IMR-90 (cell line): ENCODE data around the gene ADARB2. TPM values are rescaled to one million over a fixed set of nuclear protein-coding genes. Genes with fewer than 3 reads are reported as not detected.

ENCODE experiments used
- ATAC-seq: fragments of 200-7000 bp; cut with Tn5 transposase; 2 replicates; pipeline ENCODE4 v1.9.1; 2020; ENCODE audit warnings: low read depth, mild to moderate bottlenecking, moderate library complexity
- BruUV-seq: library from RNA; stranded (reverse); fragments of 400-500 nt; replicated peaks from 2 replicates; lab custom pipeline; 2021; lab: Mats Ljungman, UMichigan
- CTCF ChIA-PET: fragments of 300-600 bp; formaldehyde crosslinking; extraction: SDS; loops from one replicate; lab custom pipeline; 2021; ENCODE audit warnings: antibody characterized with exemption; lab: Yijun Ruan, JAX
- POLR2A ChIA-PET: fragments of 300-600 bp; sonication (Branson Sonifier 250); formaldehyde crosslinking; loops from one replicate; lab custom pipeline; 2022; ENCODE audit warnings: antibody characterized with exemption; ENCODE audit not compliant: unreplicated experiment; lab: Charles Lee
- DNase-seq: peaks from one replicate; pipeline ENCODE4 v3.0.0; 2013
- H2AFZ ChIP-seq: replicated peaks from 2 replicates; pipeline ENCODE3; 2013; ENCODE audit warnings: low read length, mild to moderate bottlenecking; ENCODE audit not compliant: poor library complexity
- H2AK5ac ChIP-seq: 2 replicates; pipeline ENCODE4 v1.6.1; 2013; ENCODE audit warnings: low read depth, low read length, inconsistent platforms
- H2AK9ac ChIP-seq: replicated peaks from 2 replicates; pipeline ENCODE3; 2013; ENCODE audit warnings: mild to moderate bottlenecking, low read depth, low read length, moderate library complexity; ENCODE audit not compliant: poor library complexity
- H2BK120ac ChIP-seq: 2 replicates; pipeline ENCODE4 v1.6.1; 2013; ENCODE audit warnings: low read depth, low read length, inconsistent platforms
- H2BK15ac ChIP-seq: 3 replicates; pipeline ENCODE4 v1.6.1; 2013; ENCODE audit warnings: low read depth, low read length, inconsistent platforms
- H2BK20ac ChIP-seq: 2 replicates; pipeline ENCODE4 v1.6.1; 2013; ENCODE audit warnings: low read depth, mild to moderate bottlenecking, inconsistent platforms, low read length, moderate library complexity
- H2BK5ac ChIP-seq: 2 replicates; pipeline ENCODE4 v1.6.1; 2013; ENCODE audit warnings: mild to moderate bottlenecking, low read depth, low read length, inconsistent platforms; ENCODE audit not compliant: poor library complexity, severe bottlenecking
- H3K14ac ChIP-seq: replicated peaks from 2 replicates; pipeline ENCODE4 v1.6.1; 2013; ENCODE audit warnings: low read depth, low read length, inconsistent platforms
- H3K18ac ChIP-seq: 2 replicates; pipeline ENCODE4 v1.6.1; 2013; ENCODE audit warnings: low read depth, low read length, control low read depth
- H3K23ac ChIP-seq: 2 replicates; pipeline ENCODE4 v1.6.1; 2013; ENCODE audit warnings: low read depth, low read length, inconsistent platforms
- H3K27ac ChIP-seq: 2 replicates; pipeline ENCODE4 v1.5.1; 2013; ENCODE audit warnings: mild to moderate bottlenecking, control low read depth, low read length; ENCODE audit not compliant: insufficient read depth
- H3K27me3 ChIP-seq: 2 replicates; pipeline ENCODE4 v1.6.1; 2013; ENCODE audit warnings: low read length; ENCODE audit not compliant: control insufficient read depth, insufficient read depth
- H3K36me3 ChIP-seq: 2 replicates; pipeline ENCODE4 v1.6.1; 2013; ENCODE audit warnings: low read length, mixed read lengths; ENCODE audit not compliant: control insufficient read depth, insufficient read depth
- H3K4ac ChIP-seq: 2 replicates; pipeline ENCODE4 v1.6.1; 2013; ENCODE audit warnings: low read depth, low read length, inconsistent platforms
- H3K4me1 ChIP-seq: 2 replicates; pipeline ENCODE4 v1.6.1; 2013; ENCODE audit warnings: low read length, mixed read lengths; ENCODE audit not compliant: control insufficient read depth, insufficient read depth
- H3K4me2 ChIP-seq: 2 replicates; pipeline ENCODE4 v1.6.1; 2013; ENCODE audit warnings: low read depth, mild to moderate bottlenecking, control low read depth, low read length, moderate library complexity
- H3K4me3 ChIP-seq: 2 replicates; pipeline ENCODE4 v1.5.1; 2013; ENCODE audit warnings: low read depth, mild to moderate bottlenecking, control low read depth, low read length, moderate library complexity; ENCODE audit not compliant: insufficient read depth
- H3K56ac ChIP-seq: 2 replicates; pipeline ENCODE4 v1.6.1; 2013; ENCODE audit warnings: low read length, inconsistent platforms; ENCODE audit not compliant: insufficient read depth; ENCODE audit errors: extremely low read depth
- H3K79me1 ChIP-seq, 2 experiments: 2 replicates each; pipeline ENCODE4 v1.6.1; 2013; ENCODE audit warnings: low read length in 2 of 2, inconsistent platforms in 1 of 2, low read depth in 1 of 2
- H3K9ac ChIP-seq: 2 replicates; pipeline ENCODE4 v1.6.1; 2013; ENCODE audit warnings: low read depth, low read length, control low read depth
- H3K9me1 ChIP-seq: 2 replicates; pipeline ENCODE4 v1.6.1; 2013; ENCODE audit warnings: low read length, inconsistent platforms; ENCODE audit not compliant: insufficient read depth
- H3K9me3 ChIP-seq: 2 replicates; pipeline ENCODE4 v1.6.1; 2013; ENCODE audit warnings: low read length; ENCODE audit not compliant: control insufficient read depth, insufficient read depth
- H4K20me1 ChIP-seq: 2 replicates; pipeline ENCODE4 v1.6.1; 2013; ENCODE audit warnings: low read length, inconsistent platforms; ENCODE audit not compliant: insufficient read depth
- H4K5ac ChIP-seq: 2 replicates; pipeline ENCODE4 v1.6.1; 2013; ENCODE audit warnings: mild to moderate bottlenecking, low read depth, low read length, control low read depth
- H4K8ac ChIP-seq, 2 experiments: 2 replicates each; pipeline ENCODE4 v1.6.1; 2013; ENCODE audit warnings: low read depth in 2 of 2, low read length in 2 of 2, control low read depth in 1 of 2, inconsistent platforms in 1 of 2
- H4K91ac ChIP-seq: 2 replicates; pipeline ENCODE4 v1.6.1; 2013; ENCODE audit warnings: low read depth, low read length, inconsistent platforms; ENCODE audit not compliant: insufficient read depth
- BHLHE40 ChIP-seq: fragments of 150-350 bp; IDR thresholded peaks from 2 replicates; pipeline ENCODE4 v1.6.1; 2016; ENCODE audit warnings: mild to moderate bottlenecking, low read depth, low read length
- CEBPB ChIP-seq: IDR thresholded peaks from 2 replicates; pipeline ENCODE4 v1.6.1; 2012; ENCODE audit warnings: low read depth, low read length, improper control_type of control experiment
- CHD1 ChIP-seq: IDR thresholded peaks from 2 replicates; pipeline ENCODE4 v1.6.1; 2012; ENCODE audit warnings: low read depth, low read length, improper control_type of control experiment
- FOS ChIP-seq: fragments of 150-350 bp; IDR thresholded peaks from 2 replicates; pipeline ENCODE4 v1.6.1; 2016; ENCODE audit warnings: low read depth, low read length
- MAFK ChIP-seq: IDR thresholded peaks from 2 replicates; pipeline ENCODE4 v1.6.1; 2012; ENCODE audit warnings: low read depth, low read length, improper control_type of control experiment
- MAZ ChIP-seq: IDR thresholded peaks from 2 replicates; pipeline ENCODE4 v1.6.1; 2012; ENCODE audit warnings: low read depth, mild to moderate bottlenecking, low read length, improper control_type of control experiment, moderate library complexity, borderline replicate concordance
- MXI1 ChIP-seq: IDR thresholded peaks from 2 replicates; pipeline ENCODE4 v1.6.1; 2012; ENCODE audit warnings: low read depth, mild to moderate bottlenecking, low read length, moderate library complexity, borderline replicate concordance
- NFE2L2 ChIP-seq: fragments of 150-350 bp; IDR thresholded peaks from 2 replicates; pipeline ENCODE4 v1.6.1; 2016; ENCODE audit warnings: low read depth, mild to moderate bottlenecking, low read length
- RAD21 ChIP-seq: IDR thresholded peaks from 2 replicates; pipeline ENCODE4 v1.6.1; 2012; ENCODE audit warnings: low read length, improper control_type of control experiment
- RCOR1 ChIP-seq: IDR thresholded peaks from 2 replicates; pipeline ENCODE4 v1.6.1; 2012; ENCODE audit warnings: mild to moderate bottlenecking, low read length, improper control_type of control experiment; ENCODE audit not compliant: insufficient replicate concordance
- WGBS, 2 experiments: methylation state at CpG; one replicate each; pipeline versions ENCODE4 v1.1.5 to v1.1.7; 2013; ENCODE audit warnings: missing lambda C conversion rate in 2 of 2; ENCODE audit not compliant: insufficient read length in 1 of 2; ENCODE audit errors: extremely low coverage in 2 of 2; 5-methylcytosine and 5-hydroxymethylcytosine counted together
- dilution Hi-C: fragments of 300-500 bp; cut with HindIII; formaldehyde crosslinking; loops from one replicate; pipeline ENCODE4 v1.14.3; 2018; ENCODE audit warnings: low sequenced_read_pairs; ENCODE audit not compliant: unreplicated experiment
- in situ Hi-C: fragments of 300-500 bp; cut with MboI; formaldehyde crosslinking; loops from 3 replicates; pipeline ENCODE4 v1.14.3; 2019; ENCODE audit warnings: low sequenced_read_pairs, inconsistent platforms, mixed read lengths
- intact Hi-C: fragments of 100-400 bp; cut with micrococcal nuclease; formaldehyde crosslinking; loops from 2 replicates; pipeline ENCODE4 v1.10.0; 2022
- polyA plus RNA-seq, 3 experiments: library from polyadenylated mRNA; depleted of rRNA; stranded (reverse); fragments of >200 nt; gene quantifications; 2 replicates each; pipeline ENCODE4 v1.2.3, GENCODE V29; 2012; ENCODE audit warnings: low replicate concordance in 1 of 3
- total RNA-seq: library from RNA; depleted of rRNA; stranded (reverse); fragments of >200 nt; gene quantifications from 2 replicates; pipeline ENCODE4 v1.2.3, GENCODE V29; 2012
- TF ChIP-seq, protein P1 (sequence below): conservative IDR thresholded peaks from 2 replicates; pipeline ENCODE4 v1.5.1; 2012; ENCODE audit warnings: mild to moderate bottlenecking, low read depth, low read length, improper control_type of control experiment

The ADARB2 gene
- total and polyA plus RNA-seq, 2 of the 4 experiments (the other 2 are of a cell fraction): not detected

GRCh38 chr10:1572519-1573333 is 164.6 kb downstream of the ADARB2 start:
- H2BK20ac ChIP-seq: no peak overlapping the region
- H3K36me3 ChIP-seq: no peaks in the 10 kb centered on the region
- POLR2A ChIA-PET: no interaction called here
- peaks cover 52% of the 10 kb centered on the region for H3K9me3 ChIP-seq
- no peak overlapping the region for H3K18ac ChIP-seq
- ATAC-seq (no peak), DNase-seq (no peak)
- in situ Hi-C loops: no loop called here
- no peak overlapping the region for H3K4ac ChIP-seq
- H3K27ac ChIP-seq: no peak overlapping the region
- H4K91ac ChIP-seq: no peak overlapping the region
- no peaks in the 10 kb centered on the region for H3K79me1 ChIP-seq
- no peak overlapping the region for H2BK5ac ChIP-seq
- dilution Hi-C loops: no loop called here
- H2AFZ ChIP-seq: no peak overlapping the region
- H4K5ac ChIP-seq: no peak overlapping the region
- CTCF ChIA-PET: no interaction called here
- H3K23ac ChIP-seq: no peak overlapping the region
- no TSS peak for BruUV-seq
- no peaks in the 10 kb centered on the region for H3K4me1 ChIP-seq
- no peak overlapping the region for H3K56ac ChIP-seq
- H3K4me3 ChIP-seq: no peak overlapping the region
- H2BK15ac ChIP-seq: no peak overlapping the region
- intact Hi-C loops: no loop called here
- no peak overlapping the region for H3K14ac ChIP-seq
- TF ChIP-seq FOS: no peak
- no peak for TF ChIP-seq BHLHE40
- no peak for TF ChIP-seq NFE2L2
- no peak for TF ChIP-seq RCOR1
- TF ChIP-seq, protein P1, sequence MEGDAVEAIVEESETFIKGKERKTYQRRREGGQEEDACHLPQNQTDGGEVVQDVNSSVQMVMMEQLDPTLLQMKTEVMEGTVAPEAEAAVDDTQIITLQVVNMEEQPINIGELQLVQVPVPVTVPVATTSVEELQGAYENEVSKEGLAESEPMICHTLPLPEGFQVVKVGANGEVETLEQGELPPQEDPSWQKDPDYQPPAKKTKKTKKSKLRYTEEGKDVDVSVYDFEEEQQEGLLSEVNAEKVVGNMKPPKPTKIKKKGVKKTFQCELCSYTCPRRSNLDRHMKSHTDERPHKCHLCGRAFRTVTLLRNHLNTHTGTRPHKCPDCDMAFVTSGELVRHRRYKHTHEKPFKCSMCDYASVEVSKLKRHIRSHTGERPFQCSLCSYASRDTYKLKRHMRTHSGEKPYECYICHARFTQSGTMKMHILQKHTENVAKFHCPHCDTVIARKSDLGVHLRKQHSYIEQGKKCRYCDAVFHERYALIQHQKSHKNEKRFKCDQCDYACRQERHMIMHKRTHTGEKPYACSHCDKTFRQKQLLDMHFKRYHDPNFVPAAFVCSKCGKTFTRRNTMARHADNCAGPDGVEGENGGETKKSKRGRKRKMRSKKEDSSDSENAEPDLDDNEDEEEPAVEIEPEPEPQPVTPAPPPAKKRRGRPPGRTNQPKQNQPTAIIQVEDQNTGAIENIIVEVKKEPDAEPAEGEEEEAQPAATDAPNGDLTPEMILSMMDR: no peak
- no peak for TF ChIP-seq RAD21
- TF ChIP-seq MAFK: no peak
- no peak for TF ChIP-seq CHD1
- no peak for TF ChIP-seq MAZ
- no peak for TF ChIP-seq CEBPB
- TF ChIP-seq MXI1: no peak
- no peaks in the 10 kb centered on the region for H3K27me3 ChIP-seq
- H2AK5ac ChIP-seq: no peak overlapping the region
- H4K8ac ChIP-seq: no peak overlapping the region
- no peaks in the 10 kb centered on the region for H3K9me1 ChIP-seq
- no peak overlapping the region for H2BK120ac ChIP-seq
- 68% methylated on average over 3 of the region's 10 CpGs; no CpG with 5 or more reads in 1 of the 2 experiments for WGBS, 2 experiments
- H2AK9ac ChIP-seq: no peak overlapping the region
- H3K9ac ChIP-seq: no peak overlapping the region
- H4K20me1 ChIP-seq: no peaks in the 10 kb centered on the region
- H3K4me2 ChIP-seq: no peak overlapping the region
